GM21526 (cell line): ENCODE results near the gene MRPS10.

Experiments
- ATAC-seq: cut with Tn5 transposase; IDR thresholded peaks from one replicate; pipeline ENCODE4 v1.9.1; 2021; ENCODE audit warnings: moderate library complexity; ENCODE audit not compliant: unreplicated experiment, low FRiP score

MRPS10 gene

GRCh38 chr6:42239736-42240375, 22.2 kb upstream of the MRPS10 start:
- ATAC-seq: no peak

GRCh38 chr6:42239333-42239732, 21.7 kb upstream of the MRPS10 start:
- no peak for ATAC-seq

DNA sequence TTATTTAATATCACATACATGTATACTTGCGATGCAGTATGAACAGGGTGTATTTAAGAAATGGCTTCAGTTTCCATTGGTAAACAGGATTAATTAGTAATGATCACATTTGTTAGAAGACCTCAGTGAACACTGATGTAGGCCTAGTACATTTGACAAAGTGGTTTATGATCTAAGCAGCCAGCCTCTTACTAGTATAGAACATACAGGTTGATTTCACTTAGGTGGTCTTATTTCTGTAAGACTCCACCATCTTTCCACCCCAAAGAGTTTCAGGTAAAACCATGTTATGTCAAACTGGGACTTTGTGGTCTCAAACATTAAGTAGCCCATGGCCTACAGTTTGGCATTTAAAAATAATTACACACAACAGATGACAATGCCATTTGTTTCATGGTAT, 20.2 kb upstream of the MRPS10 start:
- ATAC-seq: no peak

DNA sequence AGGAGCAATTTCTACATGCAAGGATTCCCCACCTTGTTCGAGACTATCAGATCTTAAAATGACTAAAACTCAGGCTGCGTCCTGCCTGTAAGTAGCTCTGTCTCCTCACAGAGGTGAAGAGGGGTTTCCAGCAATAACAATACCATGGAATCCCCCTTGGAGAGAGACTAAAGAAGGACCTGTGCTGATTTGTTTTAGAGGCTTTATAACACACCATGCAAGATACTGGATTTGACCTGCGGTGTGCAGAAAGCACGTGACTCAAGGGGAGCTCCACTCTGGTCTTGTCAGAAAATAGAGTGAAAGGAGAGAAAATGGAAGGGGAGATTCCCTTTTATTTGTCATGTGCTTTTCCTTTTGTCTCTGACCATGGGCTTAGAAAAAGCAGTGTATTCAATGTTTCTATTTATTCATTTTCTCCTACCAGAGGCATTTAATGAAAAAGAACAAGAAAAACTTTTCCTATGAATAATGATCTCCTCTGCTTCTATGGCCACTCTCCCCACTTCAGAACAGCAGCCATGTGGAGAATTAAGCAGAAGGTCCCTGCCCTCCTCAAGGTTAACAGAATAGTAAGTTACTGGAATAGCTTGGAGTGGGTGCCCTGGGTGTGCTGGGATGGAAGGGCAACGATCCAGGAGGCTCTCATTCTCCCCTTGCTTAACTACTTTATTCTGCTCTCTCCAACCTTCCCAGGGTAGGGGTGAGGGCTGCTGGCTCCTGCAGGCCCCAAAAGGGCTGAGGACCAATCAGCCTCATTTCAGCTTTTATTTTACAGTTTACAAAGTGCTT, 19.2 kb upstream of the MRPS10 start:
- ATAC-seq: no peak

- no peak for ATAC-seq
These were observed 18.4 kb upstream of the MRPS10 start for GRCh38 chr6:42236030-42236429.

DNA sequence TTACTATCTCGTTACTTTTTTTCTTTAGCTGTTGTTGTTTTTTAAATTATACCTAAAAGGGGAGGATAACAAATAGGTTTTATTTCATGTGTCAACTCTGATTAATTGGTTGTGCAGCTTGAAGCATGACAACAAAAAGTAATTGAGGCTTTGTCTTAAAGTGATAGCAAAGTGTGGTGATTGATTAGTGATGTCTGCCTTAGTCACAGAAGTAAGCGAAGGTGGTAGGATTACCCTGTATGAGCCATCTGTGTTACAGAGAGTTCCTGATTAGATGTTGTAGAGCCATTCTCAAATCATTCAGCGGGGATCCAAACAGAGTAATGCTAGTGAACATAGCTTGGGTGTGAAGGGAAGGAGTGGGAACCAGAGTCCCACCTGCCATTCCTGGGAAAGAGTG, 14.4 kb upstream of the MRPS10 start:
- ATAC-seq: no peak

GRCh38 chr6:42230345-42231321, 13.0 kb upstream of the MRPS10 start:
- ATAC-seq: no peak

DNA sequence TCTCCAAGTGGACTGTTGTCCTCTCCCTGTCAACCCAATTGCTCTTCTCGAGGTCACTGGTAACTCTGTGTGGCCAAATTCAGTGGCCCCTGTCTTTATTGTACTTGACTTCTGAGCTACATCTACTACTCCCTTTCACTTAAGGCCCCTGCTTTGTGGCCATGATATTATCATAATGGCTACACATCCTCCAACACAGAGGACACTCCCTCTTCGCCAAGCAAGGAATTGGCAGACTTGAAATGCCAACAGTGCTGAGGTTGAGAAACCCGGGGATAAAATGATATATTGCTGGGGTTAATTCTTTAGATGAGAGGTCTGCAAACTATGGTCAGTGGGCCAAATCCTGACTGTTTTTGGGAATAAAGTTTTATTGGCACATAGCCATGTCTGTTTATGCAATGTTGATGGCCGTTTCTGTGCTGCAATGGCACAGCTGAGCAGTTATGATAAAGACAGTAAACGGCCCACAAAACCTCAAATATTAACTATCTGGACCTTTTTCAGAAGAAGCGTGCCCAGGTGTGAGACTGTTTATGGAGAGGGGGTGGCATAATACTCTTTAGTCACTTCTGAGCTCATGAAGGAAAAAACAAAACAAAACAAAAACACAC, 12.0 kb upstream of the MRPS10 start:
- no peak for ATAC-seq

- no peak for ATAC-seq
These were observed 10.6 kb upstream of the MRPS10 start for GRCh38 chr6:42228305-42228704.

DNA sequence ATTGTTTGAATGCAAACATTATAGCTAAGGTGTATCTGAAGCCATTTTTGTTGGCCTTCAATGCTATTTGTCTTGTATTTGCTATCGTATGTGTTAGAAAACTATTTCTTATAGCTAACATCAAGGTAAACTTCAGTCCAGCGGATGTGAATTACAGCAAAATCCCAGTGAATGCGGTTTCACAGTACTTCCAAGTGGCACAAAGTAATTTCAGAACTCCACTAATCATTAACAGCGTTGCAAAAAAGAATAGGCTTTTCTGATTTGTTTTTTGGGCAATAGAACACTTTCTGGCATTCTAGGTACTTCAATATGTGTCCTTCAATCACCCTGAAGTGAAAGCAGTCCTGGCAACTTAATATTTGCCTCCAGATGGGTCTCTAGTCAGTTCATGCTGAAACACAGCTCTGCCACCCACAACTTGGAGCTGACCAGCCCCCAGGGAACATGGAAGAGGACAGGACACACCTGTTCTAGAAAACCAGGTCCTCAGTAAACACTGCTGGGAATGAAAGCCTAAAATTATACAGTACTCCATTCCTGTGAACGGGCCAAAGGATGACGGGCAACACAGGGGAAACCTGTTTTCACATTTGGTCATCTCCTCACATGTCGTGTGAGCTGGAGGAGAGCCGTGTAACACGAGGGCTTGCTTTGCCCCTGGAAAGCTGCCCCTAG, 9.7 kb upstream of the MRPS10 start:
- ATAC-seq: no peak

GRCh38 chr6:42226645-42227143, 9.0 kb upstream of the MRPS10 start:
- ATAC-seq: no peak

- no peak for ATAC-seq
These were observed 8.5 kb upstream of the MRPS10 start for GRCh38 chr6:42226161-42226611.

DNA sequence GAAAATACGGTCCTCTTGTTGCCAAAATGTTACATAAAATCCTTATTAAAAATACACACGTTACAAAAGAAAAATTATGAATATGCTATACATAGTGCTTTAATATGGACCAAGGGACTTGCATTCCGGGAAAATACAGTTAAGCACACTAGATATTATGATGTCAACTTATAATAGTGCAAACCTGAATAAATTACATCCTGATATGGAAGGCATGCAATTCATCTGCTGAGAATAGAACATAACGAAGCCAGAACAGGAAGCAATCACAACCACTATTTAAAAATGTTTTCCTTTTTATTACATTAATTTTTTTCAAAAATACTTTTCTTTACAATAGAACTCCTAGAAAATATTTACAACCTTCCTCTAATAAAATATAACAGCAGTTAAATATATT, 7.8 kb upstream of the MRPS10 start:
- no peak for ATAC-seq

- ATAC-seq: no peak
These were observed 7.3 kb upstream of the MRPS10 start for GRCh38 chr6:42225029-42225339.

GRCh38 chr6:42224222-42225028, 6.8 kb upstream of the MRPS10 start:
- peak; percentile 74 for ATAC-seq

- ATAC-seq: no peak
These were observed 4.8 kb upstream of the MRPS10 start for GRCh38 chr6:42222448-42222847.

GRCh38 chr6:42221546-42221945, 3.9 kb upstream of the MRPS10 start:
- no peak for ATAC-seq

DNA sequence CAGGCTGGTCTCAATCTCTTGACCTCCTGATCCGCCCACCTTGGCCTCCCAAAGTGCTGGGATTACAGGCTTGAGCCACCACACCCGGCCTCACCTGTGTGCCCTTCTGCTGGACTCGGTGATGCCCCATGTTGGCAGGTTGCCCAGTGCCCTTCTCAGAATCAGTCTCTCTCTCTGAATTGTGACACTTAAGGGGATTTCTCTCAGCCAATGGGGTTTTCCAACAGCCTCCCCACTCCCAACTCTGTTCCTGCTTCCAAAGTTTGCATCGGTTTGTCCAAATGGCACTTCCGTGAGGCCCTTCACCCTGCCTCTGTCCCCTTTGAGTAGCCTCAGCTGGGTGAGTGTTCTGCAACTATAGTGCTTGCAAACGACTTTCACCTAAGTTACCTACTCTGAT, 3.1 kb upstream of the MRPS10 start:
- ATAC-seq: no peak

DNA sequence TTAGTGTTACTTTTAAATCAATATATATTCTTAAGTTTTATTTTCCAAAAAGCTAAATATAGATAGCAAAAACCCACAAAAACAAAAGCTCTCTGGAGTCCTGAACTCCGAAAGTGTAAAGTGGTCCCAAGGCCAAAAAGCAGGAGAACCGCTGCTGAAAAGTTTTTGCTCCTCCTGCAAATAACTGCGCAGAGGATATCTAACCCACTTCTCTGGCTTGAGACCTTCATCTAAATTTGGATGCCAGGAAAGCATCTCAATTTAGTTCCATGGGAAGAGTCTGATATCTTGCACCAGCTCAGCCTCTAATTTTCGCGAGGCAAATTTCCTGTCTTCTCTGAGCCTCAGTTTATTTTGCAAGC, 523 bp downstream of the MRPS10 start:
- no peak for ATAC-seq
